CD4-positive, alpha-beta T cell treated with Interleukin-10 for 1 hour (primary cell): ENCODE measurements around the gene WNT8B.

Source experiments
- DNase-seq: peaks from one replicate; pipeline ENCODE4 v3.0.0-alpha.2; 2020

The WNT8B gene

GRCh38 chr10:100522107-100522801 is 59.4 kb downstream of the WNT8B start:
- DNase-seq: no peak

GRCh38 chr10:100522945-100523344 is 60.1 kb downstream of the WNT8B start:
- no peak for DNase-seq

- DNase-seq: no peak
Observed at GRCh38 chr10:100524206-100524605, 61.4 kb downstream of the WNT8B start.

- DNase-seq: no peak
Observed at GRCh38 chr10:100524638-100525037, 61.8 kb downstream of the WNT8B start.

- peak; percentile 60 for DNase-seq
Observed at GRCh38 chr10:100528123-100528886, 65.5 kb downstream of the WNT8B start.

GRCh38 chr10:100528921-100529474 is 66.2 kb downstream of the WNT8B start:
- DNase-seq: no peak

- DNase-seq: peak; percentile 92
Observed at GRCh38 chr10:100529475-100530298, 66.9 kb downstream of the WNT8B start, which contains the start of gene NDUFB8. Gene NDUFB8, minus strand, starts transcription at chr10:100529871. Its CDS starts 20 bp downstream, at chr10:100529851.

- no peak for DNase-seq
Observed at GRCh38 chr10:100531761-100532160, 69.0 kb downstream of the WNT8B start.
